ENCODE measurements around the gene HNRNPL.
"Not testable (repeated sequence)": the region's sequence is repeated elsewhere in the genome, so short reads cannot be mapped to it uniquely, and the experiment has no call there.

HNRNPL gene

GRCh38 chr19:38796154-38796553, 53.6 kb downstream of the HNRNPL start:
- TF ChIP-seq, protein P1, sequence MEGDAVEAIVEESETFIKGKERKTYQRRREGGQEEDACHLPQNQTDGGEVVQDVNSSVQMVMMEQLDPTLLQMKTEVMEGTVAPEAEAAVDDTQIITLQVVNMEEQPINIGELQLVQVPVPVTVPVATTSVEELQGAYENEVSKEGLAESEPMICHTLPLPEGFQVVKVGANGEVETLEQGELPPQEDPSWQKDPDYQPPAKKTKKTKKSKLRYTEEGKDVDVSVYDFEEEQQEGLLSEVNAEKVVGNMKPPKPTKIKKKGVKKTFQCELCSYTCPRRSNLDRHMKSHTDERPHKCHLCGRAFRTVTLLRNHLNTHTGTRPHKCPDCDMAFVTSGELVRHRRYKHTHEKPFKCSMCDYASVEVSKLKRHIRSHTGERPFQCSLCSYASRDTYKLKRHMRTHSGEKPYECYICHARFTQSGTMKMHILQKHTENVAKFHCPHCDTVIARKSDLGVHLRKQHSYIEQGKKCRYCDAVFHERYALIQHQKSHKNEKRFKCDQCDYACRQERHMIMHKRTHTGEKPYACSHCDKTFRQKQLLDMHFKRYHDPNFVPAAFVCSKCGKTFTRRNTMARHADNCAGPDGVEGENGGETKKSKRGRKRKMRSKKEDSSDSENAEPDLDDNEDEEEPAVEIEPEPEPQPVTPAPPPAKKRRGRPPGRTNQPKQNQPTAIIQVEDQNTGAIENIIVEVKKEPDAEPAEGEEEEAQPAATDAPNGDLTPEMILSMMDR (conservative IDR thresholded peaks at IDR 0.05; ENCODE audit: low read depth, low read length): no peak
- DNase-seq (ENCODE audit: low read depth): no peak
- no peak overlapping the region for H3K4me3 ChIP-seq (ENCODE audit: low read length)

DNA sequence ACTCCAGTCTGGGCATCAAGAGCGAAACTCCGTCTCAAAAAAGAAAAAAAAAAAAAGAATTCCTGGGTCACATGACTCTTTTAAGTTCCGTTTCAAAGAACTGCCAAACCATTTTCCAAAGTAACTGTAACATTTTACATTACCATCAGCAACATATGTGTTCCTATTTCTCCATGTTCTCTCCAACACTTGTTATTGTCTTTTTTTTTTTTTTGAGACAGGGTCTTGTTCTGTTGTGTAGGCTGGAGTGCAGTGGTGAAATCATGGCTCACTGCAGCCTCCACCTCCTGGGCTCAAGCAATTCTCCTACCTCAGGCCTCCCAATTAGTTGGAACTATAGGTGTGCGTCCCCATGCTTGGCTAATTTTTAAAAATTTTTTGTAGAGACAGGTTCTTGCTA, 54.2 kb downstream of the HNRNPL start:
- DNase-seq (ENCODE audit: low read depth): no peak
- TF ChIP-seq, protein P1 (conservative IDR thresholded peaks at IDR 0.05; ENCODE audit: low read depth, low read length): no peak
- H3K4me3 ChIP-seq (ENCODE audit: low read length): no peak overlapping the region

DNA sequence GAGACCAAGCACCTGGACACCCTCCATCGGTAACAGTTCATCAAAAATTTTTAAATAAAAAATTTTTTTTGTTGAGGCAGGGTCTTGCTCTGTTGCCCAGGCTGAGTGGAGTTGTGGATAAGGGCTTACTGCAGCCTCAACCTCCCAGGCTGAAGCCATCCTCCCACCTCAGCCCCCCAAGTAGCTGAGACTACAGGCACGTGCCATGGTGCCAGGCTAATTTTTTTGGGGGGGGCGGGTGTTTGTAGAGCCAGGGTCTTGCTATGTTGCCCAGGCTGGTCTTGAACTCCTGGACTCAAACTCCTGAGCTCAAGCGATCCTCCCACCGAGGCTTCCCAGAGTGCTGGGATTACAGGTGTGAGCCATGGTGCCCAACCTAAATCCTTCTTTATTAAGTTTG, 56.1 kb downstream of the HNRNPL start:
- no peak overlapping the region for H3K4me3 ChIP-seq (ENCODE audit: low read length)
- TF ChIP-seq, protein P1 (conservative IDR thresholded peaks at IDR 0.05; ENCODE audit: low read depth, low read length): no peak
- no peak for DNase-seq (ENCODE audit: low read depth)

- TF ChIP-seq, protein P1 (conservative IDR thresholded peaks at IDR 0.05; ENCODE audit: low read depth, low read length): no peak
- no peak for DNase-seq (ENCODE audit: low read depth)
- no peak overlapping the region for H3K4me3 ChIP-seq (ENCODE audit: low read length)
Measured at GRCh38 chr19:38793177-38793576, 56.6 kb downstream of the HNRNPL start.

DNA sequence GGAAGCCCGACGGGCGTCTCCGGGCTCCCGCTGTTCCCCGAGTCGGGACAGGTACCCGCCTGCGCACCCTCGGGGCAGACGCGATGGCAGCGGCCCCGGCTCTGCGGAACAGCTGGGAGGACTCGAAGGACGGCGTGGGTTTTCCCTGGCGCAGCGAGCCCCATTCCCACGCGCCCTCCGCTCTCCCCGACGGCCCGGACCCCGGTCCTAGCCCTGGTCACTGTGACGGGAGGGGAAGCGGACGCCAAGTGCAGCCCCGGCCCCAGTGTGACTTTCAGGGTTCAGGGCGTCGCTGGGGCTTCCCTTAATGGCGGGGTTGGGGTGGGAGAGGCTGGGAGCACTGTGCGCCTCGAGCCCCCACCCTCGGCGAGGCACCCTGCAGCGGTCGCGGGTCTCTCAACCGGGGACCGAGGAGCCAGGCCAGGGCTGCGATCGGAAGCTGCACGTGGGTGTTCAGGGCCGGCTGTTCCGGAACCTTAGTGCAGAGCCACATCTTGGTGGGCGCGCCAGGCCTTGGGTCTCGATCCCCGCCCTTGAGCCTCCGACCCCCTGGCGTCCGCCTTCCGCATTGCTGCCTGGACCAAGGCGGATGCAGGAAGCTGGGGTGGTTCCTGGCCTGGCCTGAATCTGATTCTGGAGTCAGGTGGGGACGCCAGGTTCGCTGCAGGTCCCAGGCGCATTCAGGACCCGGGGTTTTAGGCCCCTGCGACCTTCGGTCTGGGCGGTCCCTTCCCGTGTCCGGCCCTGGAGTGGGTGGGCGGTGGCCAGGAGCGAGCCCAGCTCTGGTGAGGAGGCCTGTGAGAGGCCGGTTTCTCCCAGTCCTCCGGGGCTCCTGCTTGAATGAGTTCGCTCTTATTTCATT, 57.3 kb downstream of the HNRNPL start:
- DNase-seq (ENCODE audit: low read depth): no peak
- TF ChIP-seq, protein P1 (conservative IDR thresholded peaks at IDR 0.05; ENCODE audit: low read depth, low read length): peak; percentile 40
- H3K4me3 ChIP-seq (ENCODE audit: low read length): no peak overlapping the region

DNA sequence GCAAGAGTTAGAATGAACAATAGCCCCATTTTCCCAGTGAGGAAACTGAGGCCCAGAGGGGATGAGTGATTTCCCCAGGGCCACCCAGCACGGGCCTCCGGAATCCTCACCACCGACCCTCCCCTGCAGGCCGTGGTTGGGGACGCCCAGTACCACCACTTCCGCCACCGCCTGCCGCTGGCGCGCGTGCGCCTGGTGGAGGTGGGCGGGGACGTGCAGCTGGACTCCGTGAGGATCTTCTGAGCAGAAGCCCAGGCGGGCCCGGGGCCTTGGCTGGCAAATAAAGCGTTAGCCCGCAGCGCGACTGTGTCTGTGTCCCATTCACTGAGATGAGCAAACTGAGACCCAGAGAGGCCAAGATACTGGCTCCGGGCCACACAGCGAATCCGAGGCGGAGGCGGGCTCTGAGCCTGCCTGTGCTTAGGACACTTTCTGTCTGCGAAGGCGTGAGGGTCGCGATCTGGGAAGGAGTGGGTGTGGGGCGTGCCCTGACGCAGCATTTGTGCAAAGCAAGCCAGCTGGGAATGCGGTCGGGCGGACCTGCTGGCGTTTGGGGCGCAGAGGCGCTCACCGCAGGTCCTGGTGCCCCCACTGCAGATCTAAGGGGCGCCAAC, 58.2 kb downstream of the HNRNPL start:
- not testable (repeated sequence) for DNase-seq (ENCODE audit: low read depth)
- H3K4me3 ChIP-seq (ENCODE audit: low read length): peak overlapping the region; percentile 26

- not testable (repeated sequence) for DNase-seq (ENCODE audit: low read depth)
- H3K4me3 ChIP-seq (ENCODE audit: low read length): peak overlapping the region; percentile 26
Measured at GRCh38 chr19:38790507-38791403, 59.0 kb downstream of the HNRNPL start.

All from retinal pigment epithelial cell (primary cell).